SK-N-MC (cell line): ENCODE data around the gene CCDC107.

Source experiments
- EZH2 ChIP-seq: fragments of 200-600 bp; sonication (generic); IDR thresholded peaks from one replicate; pipeline ENCODE4 v1.6.1; 2017; ENCODE audit warnings: antibody characterized with exemption
- POLR2AphosphoS5 ChIP-seq: IDR thresholded peaks from 2 replicates; pipeline ENCODE4 v1.6.1; 2012; ENCODE audit warnings: mild to moderate bottlenecking, low read depth, low read length, borderline replicate concordance

DNA sequence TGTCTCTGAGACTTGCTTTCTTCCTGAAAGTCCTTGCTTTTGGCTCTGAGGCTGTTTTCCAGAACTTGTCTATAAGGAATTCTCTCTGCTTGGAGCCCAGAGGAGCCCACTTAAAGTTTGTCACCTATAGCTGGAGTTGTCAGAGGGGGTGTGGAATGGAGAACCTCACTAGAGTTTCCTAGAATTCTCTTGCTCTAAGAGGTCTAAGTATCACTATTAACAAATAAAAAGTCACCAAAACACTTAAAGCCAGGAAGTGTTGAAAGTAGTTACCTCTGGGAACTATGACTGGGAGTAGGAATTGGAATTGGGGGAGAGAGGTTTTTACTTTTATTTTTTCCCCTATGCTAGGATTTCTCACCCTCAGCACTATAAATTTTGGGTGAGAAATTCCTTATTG, 22.4 kb upstream of the CCDC107 start:
- TF ChIP-seq EZH2 (no peak), POLR2AphosphoS5 (no peak)
